KMS-11 (cell line): ENCODE results near the gene SVOPL.

Experiments
- H2AFZ ChIP-seq: fragments of 200-600 bp; sonication (generic); 2 replicates; pipeline ENCODE4 v1.6.1; 2016; ENCODE audit warnings: antibody characterized with exemption, mixed run types, low read depth
- H3K27ac ChIP-seq: fragments of 200-600 bp; sonication (generic); 2 replicates; pipeline ENCODE4 v1.6.1; 2016; ENCODE audit warnings: mild to moderate bottlenecking, mixed run types
- H3K27me3 ChIP-seq: fragments of 200-600 bp; sonication (generic); 2 replicates; pipeline ENCODE4 v1.6.1; 2017; ENCODE audit warnings: mild to moderate bottlenecking, low read depth, mixed run types, moderate library complexity; ENCODE audit not compliant: insufficient read depth
- H3K36me3 ChIP-seq: fragments of 200-600 bp; sonication (generic); 2 replicates; pipeline ENCODE4 v1.6.1; 2017; ENCODE audit warnings: mild to moderate bottlenecking, mixed run types; ENCODE audit not compliant: insufficient read depth
- H3K4me1 ChIP-seq: fragments of 200-600 bp; sonication (generic); 2 replicates; pipeline ENCODE4 v1.6.1; 2016; ENCODE audit warnings: mild to moderate bottlenecking, low read depth, mixed run types; ENCODE audit not compliant: poor library complexity, severe bottlenecking
- H3K4me2 ChIP-seq: fragments of 200-600 bp; sonication (generic); 2 replicates; pipeline ENCODE4 v1.7.0; 2016; ENCODE audit warnings: mild to moderate bottlenecking, mixed run types
- H3K4me3 ChIP-seq: fragments of 200-600 bp; sonication (generic); IDR thresholded peaks from 2 replicates; pipeline ENCODE4 v1.6.1; 2017; ENCODE audit warnings: low read depth, low read length, mixed read lengths; ENCODE audit not compliant: insufficient read depth
- H3K79me2 ChIP-seq: fragments of 200-600 bp; sonication (generic); 2 replicates; pipeline ENCODE4 v1.6.1; 2016; ENCODE audit warnings: low read depth, mixed run types; ENCODE audit not compliant: insufficient read depth
- H3K9ac ChIP-seq: fragments of 200-600 bp; sonication (generic); 2 replicates; pipeline ENCODE4 v1.6.1; 2016; ENCODE audit warnings: mild to moderate bottlenecking, mixed run types
- H4K20me1 ChIP-seq: fragments of 200-600 bp; sonication (generic); 2 replicates; pipeline ENCODE4 v1.6.1; 2016; ENCODE audit warnings: mild to moderate bottlenecking, mixed run types; ENCODE audit not compliant: insufficient read depth
- CTCF ChIP-seq: fragments of 200-600 bp; sonication (generic); conservative IDR thresholded peaks from 2 replicates; pipeline ENCODE4 v1.6.1; 2017; ENCODE audit warnings: low read depth, mild to moderate bottlenecking, antibody characterized with exemption, low read length, moderate library complexity, mixed read lengths

Gene SVOPL

GRCh38 chr7:138713191-138713590 is 12.0 kb upstream of the SVOPL start:
- Histone ChIP-seq H3K4me2 (no peak overlapping the region), H2AFZ (no peak overlapping the region), H3K9ac (no peak overlapping the region), H4K20me1 (no peaks in the 10 kb centered on the region), H3K36me3 (no peaks in the 10 kb centered on the region), H3K4me3 (no peak overlapping the region), H3K4me1 (no peaks in the 10 kb centered on the region), H3K27me3 (no peaks in the 10 kb centered on the region), H3K79me2 (no peaks in the 10 kb centered on the region), H3K27ac (no peak overlapping the region)
- TF ChIP-seq CTCF = no peak

GRCh38 chr7:138712652-138713051 is 11.5 kb upstream of the SVOPL start:
- no peaks in the 10 kb centered on the region for H3K27me3 ChIP-seq
- H3K4me2 ChIP-seq = no peak overlapping the region

GRCh38 chr7:138710536-138711385 is 9.6 kb upstream of the SVOPL start:
- TF ChIP-seq CTCF = no peak
- Histone ChIP-seq H3K4me2 (no peak overlapping the region), H3K4me3 (no peak overlapping the region), H3K79me2 (no peaks in the 10 kb centered on the region), H3K4me1 (no peaks in the 10 kb centered on the region), H3K27ac (no peak overlapping the region), H3K36me3 (no peaks in the 10 kb centered on the region), H3K27me3 (no peaks in the 10 kb centered on the region), H2AFZ (no peak overlapping the region), H4K20me1 (no peaks in the 10 kb centered on the region), H3K9ac (no peak overlapping the region)

More at GRCh38 chr7:138712652-138713051, 11.5 kb upstream of the SVOPL start:
- Histone ChIP-seq H3K4me1 (no peaks in the 10 kb centered on the region), H2AFZ (no peak overlapping the region), H3K9ac (no peak overlapping the region), H3K79me2 (no peaks in the 10 kb centered on the region), H4K20me1 (no peaks in the 10 kb centered on the region), H3K36me3 (no peaks in the 10 kb centered on the region), H3K27ac (no peak overlapping the region), H3K4me3 (no peak overlapping the region)
- TF ChIP-seq CTCF = no peak

GRCh38 chr7:138705167-138705566 is 4.0 kb upstream of the SVOPL start:
- Histone ChIP-seq H3K27ac (no peak overlapping the region), H3K36me3 (no peaks in the 10 kb centered on the region), H3K27me3 (no peaks in the 10 kb centered on the region), H3K4me2 (no peak overlapping the region), H3K4me1 (no peaks in the 10 kb centered on the region), H3K79me2 (no peaks in the 10 kb centered on the region), H3K9ac (no peak overlapping the region), H3K4me3 (no peak overlapping the region), H4K20me1 (no peaks in the 10 kb centered on the region), H2AFZ (no peak overlapping the region)
- no peak for TF ChIP-seq CTCF
